ENCODE results near the gene NTM.

The NTM gene

DNA sequence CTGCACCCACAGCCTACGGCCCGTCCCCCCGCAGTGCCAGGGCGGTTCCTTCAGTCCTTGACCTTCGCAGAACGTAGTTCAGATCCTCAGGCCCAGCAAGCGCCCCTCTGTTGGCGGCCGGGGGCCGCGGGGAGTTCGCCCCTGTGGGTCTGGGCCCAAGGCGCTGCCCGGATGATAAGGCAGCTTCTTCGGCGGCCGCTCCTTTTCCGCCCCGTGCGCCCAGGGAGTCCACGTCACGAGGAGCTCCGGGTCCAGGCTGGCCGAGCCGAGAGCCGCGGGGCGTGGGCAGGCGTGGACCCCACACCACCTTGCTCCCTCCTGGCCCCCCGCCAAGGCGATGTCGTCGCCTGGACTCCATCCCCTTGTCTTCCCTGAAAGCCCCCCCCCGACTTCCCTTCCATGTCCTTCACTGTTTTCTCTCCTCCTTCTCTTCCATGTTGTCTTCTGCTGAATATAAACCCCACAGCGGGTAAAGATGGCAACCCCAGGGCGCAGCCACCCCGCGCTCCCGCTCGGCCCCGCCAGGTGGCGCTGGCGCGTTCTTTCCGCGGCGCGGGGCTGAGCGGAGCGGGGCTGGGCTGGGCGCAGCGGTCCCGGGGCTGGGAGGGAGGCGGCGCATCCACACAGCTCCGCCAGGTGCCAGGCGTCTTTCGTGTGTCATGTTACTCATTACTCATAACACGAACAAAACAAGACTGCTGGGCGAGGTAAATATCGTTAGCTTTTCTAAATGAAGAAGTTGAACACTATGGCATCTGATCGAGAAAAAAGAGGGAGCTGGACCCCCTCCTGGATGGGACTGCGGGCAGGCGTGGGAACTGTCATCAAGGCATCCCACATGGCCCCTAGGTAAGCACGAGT lies 321.0 kb downstream of the NTM start:
- DNase-seq = peak in 1 of 2 donors; percentile 9

DNA sequence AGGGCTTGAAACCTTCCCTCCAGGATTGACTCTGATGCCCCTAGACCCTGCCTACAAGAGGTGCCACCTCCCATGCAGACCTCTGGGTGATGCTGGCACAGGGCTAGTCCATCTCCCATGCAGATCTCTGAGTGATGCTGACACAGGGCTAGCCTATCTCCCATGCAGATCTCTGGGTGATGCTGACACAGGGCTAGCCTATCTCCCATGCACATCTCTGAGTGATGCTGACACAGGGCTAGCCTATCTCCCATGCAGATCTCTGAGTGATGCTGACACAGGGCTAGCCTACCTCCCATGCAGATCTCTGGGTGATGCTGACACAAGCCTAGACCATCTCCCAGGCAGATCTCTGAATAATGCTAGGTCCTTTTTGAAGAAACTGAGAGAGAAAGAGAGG lies 321.7 kb downstream of the NTM start:
- no peak for DNase-seq

DNA sequence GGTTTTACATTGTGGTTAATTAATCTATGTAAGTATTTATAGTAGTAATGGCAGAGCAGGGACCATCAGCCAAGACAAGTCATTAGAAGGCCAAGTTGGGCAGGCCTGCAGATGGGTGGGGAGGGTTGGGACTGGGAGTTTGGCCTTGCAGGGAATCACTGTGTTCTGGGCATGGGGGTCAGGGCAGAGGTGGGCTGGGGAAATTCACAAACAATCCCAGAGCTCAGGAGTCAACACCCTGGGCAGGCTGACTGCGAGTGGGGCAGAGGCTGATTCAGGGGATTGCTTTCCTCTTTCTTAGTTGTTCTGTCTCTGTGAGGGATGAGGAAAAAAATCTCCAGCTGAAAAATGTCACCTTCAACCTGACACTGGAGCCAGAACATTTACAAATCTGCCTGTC lies 322.5 kb downstream of the NTM start:
- DNase-seq = no peak

DNA sequence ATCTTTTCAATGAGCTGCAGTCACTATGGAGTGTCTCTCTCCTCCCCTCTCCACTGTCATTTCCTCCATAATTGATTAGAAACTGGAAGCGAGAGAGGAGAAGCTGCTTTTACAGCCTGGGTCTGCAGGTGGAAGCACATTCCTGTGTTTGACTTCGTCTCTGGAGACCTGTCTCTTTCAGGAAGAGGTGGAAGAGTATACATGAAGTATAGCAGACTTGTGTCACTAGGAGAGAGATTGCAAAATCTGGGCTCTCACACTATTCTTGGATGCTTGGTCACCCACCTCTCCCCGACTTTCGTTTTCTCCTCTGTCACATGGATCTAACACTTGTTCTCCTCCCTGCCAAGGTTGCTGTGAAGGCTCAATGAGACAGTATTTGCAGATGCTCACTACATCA lies 323.3 kb downstream of the NTM start:
- DNase-seq = no peak

DNA sequence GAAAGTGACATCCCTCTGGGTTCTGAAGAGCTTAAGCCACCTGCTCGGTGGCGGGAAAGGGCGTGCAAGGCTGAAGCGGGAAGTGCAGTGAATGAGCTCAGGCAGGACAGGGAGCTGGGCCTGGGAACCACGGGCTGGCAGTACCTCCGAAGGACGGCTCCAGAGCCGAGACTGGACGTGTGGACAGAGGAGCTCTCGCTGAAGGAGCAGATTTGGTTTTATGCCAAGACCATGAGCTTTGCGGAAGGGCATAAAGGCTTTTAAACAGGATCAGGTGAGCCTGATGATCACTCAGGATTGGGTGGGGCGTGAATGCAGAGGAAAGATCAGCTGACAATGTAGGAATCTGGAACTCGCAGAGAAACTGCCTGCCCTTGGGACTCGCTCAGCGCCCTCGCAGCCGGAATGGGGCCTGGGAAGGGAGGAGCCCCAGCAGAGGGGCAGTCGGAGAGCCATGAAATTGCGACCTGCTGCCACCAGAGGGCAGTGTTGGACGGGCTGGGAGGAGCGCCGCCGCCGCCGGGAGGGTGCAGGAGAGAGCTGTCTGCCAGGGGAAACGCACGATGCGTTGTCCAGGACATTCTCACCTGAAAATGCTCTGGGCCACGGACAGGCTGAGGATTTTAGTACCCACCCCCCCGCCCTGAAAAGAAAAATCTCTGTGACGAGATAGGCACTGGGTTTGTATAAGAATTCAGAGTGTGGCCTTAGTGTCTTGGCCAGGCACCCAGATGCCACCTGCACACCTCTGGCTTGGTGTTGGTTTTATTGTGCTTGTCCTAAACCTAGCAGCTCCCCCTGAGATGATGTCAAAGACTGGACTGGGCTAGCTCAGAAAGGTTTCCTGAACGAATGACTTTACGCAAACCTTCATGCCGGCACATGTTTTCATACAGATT lies 324.4 kb downstream of the NTM start:
- DNase-seq = peak; percentile 68 to 69

DNA sequence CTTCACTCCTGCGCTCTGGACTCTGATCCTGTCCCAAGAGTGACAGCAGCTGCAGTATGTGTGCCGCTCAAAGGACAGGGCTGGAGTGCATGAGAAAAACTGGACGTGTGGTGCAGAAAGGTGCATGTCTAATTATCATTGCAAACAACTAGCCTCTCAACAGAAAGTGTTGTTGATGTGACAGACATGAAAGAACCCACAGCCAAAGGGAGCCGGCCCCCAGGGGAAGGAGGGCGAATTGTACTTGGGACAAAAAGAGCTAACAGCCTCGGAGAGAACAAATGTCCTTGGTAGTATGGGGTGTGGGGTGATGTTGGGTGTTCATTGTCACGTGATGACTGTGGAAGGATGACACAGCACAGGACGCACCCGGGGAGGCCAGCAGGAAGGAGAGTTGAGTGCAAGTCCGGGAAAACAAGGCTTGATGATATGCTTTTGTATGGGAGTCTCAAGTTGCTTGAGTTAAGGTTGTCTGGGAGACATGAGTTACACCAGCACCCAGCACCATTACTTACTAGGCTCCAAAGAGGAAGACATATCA lies 325.5 kb downstream of the NTM start:
- no peak for DNase-seq

DNA sequence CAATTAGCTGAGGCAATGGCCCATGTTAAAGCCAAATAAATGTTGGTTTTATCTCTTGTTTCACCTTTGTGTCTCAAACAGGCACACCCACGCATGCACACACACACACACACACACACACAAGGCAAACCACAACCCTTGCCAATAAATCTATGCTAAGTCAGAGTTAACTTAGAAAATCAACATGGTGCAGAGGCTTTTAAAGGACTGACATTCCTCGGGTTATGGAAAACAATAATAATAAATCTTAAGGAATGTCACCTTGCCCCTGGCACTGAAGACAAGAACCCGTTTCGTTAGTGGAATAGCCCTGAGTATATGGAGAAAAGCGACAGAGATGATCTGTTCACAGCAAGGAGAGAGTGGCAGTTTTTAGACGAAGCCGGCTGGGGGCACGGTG lies 326.3 kb downstream of the NTM start:
- DNase-seq = no peak

DNA sequence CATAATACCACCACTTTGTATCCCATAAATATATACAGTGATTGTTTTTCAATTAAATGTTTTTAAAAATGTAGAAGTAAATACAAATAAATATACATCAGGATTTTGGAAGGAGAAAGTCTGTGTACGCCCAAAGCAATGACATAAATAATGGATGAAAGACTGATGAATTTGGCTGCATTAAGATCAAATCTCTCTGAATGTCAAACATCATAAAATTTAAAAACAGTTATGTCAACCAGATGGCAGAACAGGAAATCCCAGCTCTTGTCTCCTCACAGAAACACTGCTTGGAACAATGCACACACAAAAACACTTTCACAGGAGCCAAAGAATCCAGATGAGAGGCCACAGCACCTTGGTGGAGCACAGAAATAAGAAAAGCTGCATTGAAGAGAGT lies 332.9 kb downstream of the NTM start:
- DNase-seq = no peak

DNA sequence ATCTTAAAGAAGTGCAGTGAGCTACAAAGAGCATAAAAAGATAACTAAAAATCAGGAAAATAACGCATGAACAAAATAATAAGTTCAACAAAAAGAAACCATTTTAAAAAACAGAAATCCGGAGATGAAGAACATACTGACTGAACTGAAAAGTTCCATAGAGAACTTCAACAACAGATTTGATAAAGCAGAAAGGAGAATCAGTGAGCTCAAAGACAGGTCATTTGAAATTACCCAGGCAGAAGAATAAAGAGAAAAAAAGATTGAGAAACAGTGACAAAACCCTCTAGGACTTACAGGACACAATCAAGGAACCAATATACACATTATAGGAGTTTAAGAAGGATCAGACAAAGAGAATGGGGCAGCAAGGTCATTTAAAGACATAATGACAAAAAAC lies 334.3 kb downstream of the NTM start:
- DNase-seq = no peak

DNA sequence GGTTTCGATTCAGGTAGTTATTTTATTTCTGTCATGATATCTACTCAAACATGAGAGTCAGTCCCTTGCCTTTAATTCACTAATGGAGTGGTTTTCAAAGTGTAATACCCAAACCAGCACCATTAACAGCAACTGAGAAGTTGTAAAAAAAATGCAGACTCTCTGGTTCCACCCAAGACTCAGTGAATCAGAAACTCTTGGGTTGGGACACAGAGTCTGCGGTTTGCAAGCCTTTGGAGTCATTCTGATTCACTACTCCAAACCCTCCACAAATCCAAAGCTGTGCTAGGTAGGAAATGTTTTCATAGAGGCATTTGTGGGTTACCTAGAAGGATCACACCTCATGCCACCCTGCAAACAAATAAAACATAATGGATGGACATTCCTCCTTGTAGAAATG lies 340.1 kb downstream of the NTM start:
- DNase-seq = no peak

DNA sequence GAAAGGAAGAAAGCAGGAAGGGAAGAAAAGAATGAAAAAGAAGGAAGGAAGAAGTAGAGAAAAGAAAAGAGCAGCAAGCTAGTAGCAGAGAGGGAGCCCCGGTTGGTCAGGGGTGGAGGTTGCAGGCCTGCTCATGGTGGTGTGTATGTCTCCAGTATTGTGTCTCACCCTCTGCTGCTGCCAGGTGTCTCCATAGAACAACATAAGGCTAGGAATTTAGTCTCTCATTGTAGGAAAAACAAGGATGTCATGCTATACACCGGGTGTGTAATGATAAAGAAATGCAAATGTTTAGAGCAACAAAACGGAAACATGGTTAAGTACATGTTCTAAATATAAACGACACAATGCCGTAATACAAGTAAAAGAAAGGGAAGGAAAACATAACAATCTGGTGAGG lies 342.5 kb downstream of the NTM start:
- DNase-seq = peak in 1 of 2 donors; percentile 4

DNA sequence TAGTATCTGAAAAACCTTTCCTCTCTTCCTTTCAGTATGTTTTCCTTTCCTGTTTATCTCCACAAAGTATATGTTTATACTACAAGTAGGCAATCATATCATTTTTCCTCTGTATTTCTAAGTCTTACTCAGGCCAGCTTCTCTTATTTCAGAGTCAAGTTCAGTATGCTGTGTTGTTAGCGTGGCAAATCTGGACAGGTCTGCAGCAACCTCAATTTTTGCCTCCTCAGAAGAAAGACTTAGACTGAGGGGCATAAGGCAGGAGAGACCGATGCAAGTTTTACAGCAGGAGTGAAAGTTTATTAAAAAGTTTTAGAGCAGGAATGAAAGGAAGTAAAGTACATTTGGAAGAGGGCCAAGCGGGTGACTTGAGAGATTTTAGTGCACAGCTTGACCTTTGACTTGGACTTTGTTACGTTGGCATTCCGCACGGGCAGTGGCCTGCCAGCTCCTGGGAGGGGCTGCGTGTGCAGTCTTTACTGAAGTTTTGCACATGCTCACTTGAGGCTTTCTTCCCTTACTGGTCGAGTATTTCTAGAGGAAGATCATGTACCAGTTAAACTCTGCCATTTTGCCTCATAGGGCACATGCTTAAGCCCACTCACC lies 343.2 kb downstream of the NTM start:
- peak in 1 of 2 donors; percentile 8 for DNase-seq

DNA sequence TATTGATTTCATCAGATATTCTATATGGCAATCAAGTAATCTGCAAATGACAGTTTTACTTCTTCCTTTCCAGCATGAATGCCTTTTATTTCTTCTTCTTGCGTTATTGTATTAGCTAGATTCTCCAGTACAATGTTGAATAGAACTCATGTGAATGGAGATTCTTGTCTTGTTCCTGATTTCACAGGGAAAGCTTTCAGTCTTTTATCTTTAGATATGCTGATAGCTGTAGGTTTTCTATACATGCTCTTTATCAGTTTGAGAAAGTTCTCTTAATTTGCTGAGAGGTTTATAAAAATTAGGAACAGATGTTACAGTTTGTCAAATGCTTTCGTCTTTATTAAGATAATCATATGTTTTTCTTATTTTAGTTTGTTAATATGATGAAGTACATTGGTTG lies 347.2 kb downstream of the NTM start:
- no peak for DNase-seq

DNA sequence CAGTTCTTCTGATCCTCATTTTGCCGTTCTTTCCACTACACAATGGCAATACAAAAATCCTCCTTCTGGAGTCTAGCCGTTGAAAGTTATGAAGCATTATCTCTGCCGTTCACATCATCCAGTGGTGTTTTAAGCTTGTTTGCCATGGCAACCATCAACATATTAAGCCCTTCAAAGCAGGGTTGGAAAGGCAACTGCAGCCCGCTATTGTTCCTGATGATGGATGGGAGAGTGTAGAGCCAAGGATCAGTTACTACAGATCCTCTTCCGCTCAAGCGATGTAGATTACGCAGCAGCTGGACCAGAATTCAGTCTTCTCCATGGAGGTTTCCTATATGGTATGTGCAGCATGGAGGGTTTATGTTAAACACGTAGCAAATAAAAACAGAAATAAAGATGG lies 352.7 kb downstream of the NTM start:
- DNase-seq = no peak

DNA sequence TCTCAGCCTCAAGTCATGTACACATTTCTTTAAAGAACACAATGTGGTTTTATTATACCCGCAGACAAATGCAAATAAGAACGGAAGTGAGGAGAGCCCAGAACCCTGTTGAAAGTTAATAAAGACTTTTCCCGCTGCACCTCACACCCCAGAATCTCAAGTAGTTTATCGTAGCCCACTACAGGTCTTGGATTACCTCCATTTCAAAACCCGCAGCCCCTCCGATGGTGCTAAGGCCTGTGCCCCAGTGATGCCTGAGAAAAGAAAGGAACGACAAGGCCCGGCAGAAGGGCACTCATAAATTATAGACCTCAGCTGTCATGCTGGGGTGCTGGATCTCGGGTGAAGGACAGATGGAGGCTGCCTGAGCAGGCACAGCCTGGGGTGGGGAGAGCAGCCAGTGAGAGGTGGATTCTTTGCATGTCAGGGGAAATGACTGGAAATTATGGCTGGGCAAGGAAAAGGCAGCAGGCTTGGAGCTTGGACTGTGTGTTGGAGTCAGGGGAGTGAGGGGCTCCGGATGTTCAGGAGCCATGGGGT lies 354.1 kb downstream of the NTM start:
- DNase-seq = no peak

DNA sequence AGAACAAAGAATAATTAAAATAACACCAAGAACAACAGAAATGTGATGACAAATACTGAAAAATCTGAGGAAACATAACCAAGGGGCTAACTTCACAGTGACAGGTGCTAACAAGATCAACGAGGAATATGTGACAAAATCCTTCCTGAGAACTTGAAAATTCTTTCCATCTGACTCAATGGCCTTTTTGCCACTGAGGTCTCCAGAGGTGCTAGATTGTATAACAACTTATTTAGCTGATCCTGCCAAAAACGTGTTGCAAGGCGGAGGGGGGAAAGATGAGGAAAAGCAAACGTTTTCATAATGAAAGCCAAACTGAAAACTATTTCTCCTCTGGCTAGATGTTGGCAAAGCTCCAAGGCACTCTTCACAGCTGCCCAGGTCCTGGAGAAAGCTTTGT lies 364.5 kb downstream of the NTM start:
- no peak for DNase-seq

DNA sequence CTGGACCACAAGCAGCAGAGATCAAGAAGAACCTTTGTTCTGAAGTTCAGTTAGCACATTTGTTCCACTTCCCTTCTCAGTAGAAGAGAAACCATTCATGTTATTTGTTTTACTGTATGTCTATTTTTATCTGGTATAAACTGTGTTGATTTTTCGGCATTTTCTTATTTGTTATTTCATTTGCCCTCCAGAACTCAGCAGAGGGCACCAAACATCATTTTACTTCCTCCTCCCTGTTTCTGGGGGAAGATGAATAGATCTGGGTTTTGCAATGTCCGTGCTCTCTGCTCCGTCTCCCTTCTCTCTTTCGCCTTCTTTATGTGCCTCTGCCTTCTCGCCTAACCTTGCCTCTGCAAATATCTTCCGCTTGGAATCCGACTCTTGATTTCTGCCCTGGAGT lies 366.9 kb downstream of the NTM start:
- peak in 1 of 2 donors; percentile 6 for DNase-seq

DNA sequence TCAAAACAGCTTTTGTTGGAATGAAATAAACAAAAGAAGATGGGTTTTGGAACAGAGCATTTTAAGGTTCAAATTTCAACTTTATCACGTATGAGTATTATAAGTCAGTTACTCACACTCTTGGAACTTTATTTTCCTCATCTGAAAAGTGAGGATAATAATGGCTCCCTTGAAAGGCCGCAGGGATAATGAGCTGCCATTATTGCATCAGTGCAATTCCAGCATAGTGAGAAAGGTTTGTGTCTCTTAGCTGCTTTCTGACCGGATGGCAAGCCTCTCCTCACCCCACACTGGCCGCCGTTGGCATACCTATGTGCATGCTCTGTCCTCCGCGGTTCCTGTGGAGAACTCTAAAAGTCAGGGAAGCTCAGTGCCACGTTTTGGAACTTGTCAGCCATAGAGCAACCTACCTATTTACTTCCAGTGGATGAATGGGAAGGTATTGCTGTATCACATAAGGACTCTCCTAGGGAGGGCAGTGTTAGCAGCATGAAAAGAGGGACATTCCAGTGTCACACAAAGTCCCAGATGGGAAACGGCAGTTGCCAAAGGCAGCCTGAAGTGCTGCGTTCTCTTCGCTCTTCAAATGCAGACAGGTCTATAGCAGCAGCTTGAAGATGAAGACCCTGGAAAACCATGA lies 368.9 kb downstream of the NTM start:
- DNase-seq = no peak

DNA sequence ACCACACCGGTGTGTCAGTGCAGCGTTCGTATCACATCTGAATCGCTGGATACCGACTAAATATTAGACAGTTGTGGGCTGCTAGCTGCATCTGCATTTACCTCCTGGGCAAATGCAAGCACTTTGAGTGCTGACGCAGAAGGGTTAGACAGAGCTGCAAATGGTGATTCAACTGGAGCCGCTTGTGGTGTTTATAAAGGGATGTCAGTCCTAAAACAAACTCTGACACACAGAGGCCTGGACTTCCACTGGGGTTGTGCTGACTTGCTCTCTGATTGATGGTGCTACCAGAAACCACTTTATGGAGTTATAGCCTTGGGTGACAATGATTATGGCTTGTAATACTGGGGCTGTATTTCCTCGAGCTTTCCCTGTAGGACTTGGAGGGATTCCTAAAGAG lies 374.4 kb downstream of the NTM start:
- DNase-seq = no peak

DNA sequence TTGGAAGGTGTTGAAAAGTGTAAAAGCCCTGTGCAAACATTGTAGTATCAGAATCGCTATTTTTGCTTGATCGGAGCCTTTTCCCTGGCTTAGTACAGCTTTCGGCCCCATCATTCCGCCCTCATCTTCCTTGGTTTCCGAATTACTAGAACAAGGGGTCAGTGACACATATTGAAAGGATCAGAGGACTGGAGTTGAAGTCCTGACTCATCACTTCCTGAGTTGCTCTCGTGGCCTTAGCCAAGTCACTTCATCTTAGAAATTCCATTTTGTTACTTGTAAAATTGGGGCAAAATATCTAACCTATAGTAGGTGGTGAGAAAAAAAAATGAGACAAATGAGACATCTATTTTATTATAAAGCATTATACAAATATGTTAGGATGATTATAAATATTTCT lies 375.0 kb downstream of the NTM start:
- no peak for DNase-seq

DNA sequence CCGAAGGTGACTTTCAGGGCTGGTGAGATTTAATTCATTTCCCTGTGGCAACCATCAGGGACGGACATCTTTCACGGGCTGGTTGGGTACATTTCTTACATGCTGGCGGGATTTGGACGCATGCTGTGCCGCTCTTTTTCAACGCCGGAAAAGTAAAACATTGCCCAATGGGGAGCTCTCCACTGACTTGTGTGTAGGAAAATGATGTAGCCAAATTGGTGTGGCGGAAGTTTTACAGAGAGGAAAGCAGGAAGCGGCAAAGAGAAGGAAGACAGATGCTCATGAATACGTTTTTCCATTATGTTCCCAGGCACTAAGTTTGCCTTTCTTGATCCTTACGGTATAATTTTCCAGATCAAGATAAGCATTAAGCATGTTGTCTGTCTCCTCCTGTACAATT lies 375.8 kb downstream of the NTM start:
- no peak for DNase-seq
